GM04503 (cell line): ENCODE measurements around the gene RYK.
"Not testable (repeated sequence)": the region's sequence is repeated elsewhere in the genome, so short reads cannot be mapped to it uniquely, and the experiment has no call there.

Experiments used
- DNase-seq: peaks from one replicate; pipeline ENCODE4 v3.0.0-alpha.2; 2012; ENCODE audit warnings: low read depth

The RYK gene

GRCh38 chr3:134250717-134251220, at the start of gene RYK:
TSS of gene RYK (minus strand) at chr3:134250859. CDS start at chr3:134250654, 205 bp downstream.
- DNase-seq = no peak

- DNase-seq = no peak
Measured at GRCh38 chr3:134299888-134300206, 49.2 kb upstream of the RYK start.

GRCh38 chr3:134299185-134299887, 48.7 kb upstream of the RYK start:
- no peak for DNase-seq

GRCh38 chr3:134298249-134298648, 47.6 kb upstream of the RYK start:
- no peak for DNase-seq

- DNase-seq = no peak
Measured at GRCh38 chr3:134296616-134297015, 46.0 kb upstream of the RYK start.

GRCh38 chr3:134295930-134296329, 45.3 kb upstream of the RYK start:
- DNase-seq = no peak

GRCh38 chr3:134294302-134295280, 43.9 kb upstream of the RYK start:
- no peak for DNase-seq

- no peak for DNase-seq
Measured at GRCh38 chr3:134291319-134292254, 40.9 kb upstream of the RYK start.

GRCh38 chr3:134287512-134287911, 36.9 kb upstream of the RYK start:
- no peak for DNase-seq

- DNase-seq = no peak
Measured at GRCh38 chr3:134284438-134284837, 33.8 kb upstream of the RYK start.

- no peak for DNase-seq
Measured at GRCh38 chr3:134282659-134283047, 32.0 kb upstream of the RYK start.

GRCh38 chr3:134281912-134282658, 31.4 kb upstream of the RYK start:
- DNase-seq = no peak

- DNase-seq = peak; percentile 19
Measured at GRCh38 chr3:134279466-134279865, 28.8 kb upstream of the RYK start.

- DNase-seq = no peak
Measured at GRCh38 chr3:134277066-134277660, 26.5 kb upstream of the RYK start.

- DNase-seq = no peak
Measured at GRCh38 chr3:134276086-134276485, 25.4 kb upstream of the RYK start.

- not testable (repeated sequence) for DNase-seq
Measured at GRCh38 chr3:134275110-134275509, 24.5 kb upstream of the RYK start.

- DNase-seq = no peak
Measured at GRCh38 chr3:134274571-134274970, 23.9 kb upstream of the RYK start.

- no peak for DNase-seq
Measured at GRCh38 chr3:134267996-134268395, 17.3 kb upstream of the RYK start.

- no peak for DNase-seq
Measured at GRCh38 chr3:134260987-134261386, 10.3 kb upstream of the RYK start.

GRCh38 chr3:134258761-134259347, 8.2 kb upstream of the RYK start:
- DNase-seq = no peak
